ENCODE data around the gene TARBP1.

- TF ChIP-seq POLR2A (IDR thresholded peaks at IDR 0.05) (no peak), CTCF (IDR thresholded peaks at IDR 0.05) (no peak)
Observed at GRCh38 chr1:234477386-234478151, 1.4 kb downstream of the TARBP1 start.

All from tibial nerve (tissue), 3 donors.